ENCODE data around the gene G3BP1. TPM values are rescaled to one million over a fixed set of nuclear protein-coding genes. Genes with fewer than 3 reads are reported as not detected.

The G3BP1 gene
- total RNA-seq, 4 donors from 2014 or later = 35.4 to 88.6 (median 66.7) TPM

DNA sequence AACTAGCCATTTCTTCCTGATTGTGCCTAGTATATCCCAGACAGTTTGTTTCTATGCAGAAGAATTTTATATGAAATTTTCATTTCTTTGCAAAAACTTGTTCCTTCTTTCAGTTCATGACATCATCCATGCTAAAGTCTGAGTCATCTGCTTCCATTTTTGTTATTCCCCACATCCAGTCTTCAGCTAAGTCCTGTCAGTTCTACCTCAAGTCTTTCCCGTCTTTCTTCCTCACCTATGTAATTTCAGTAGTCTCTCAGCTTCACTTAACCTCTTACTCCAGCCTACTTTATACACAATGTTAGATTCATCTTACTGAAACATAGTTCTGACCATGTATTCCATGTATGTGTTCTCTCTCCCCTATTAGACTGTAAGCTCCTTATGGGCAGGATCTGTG, 39.1 kb downstream of the G3BP1 start:
- intact Hi-C loops (cut with DNase I; ENCODE audit: low total_unique reads) = no loop called here
- H3K4me3 ChIP-seq = no peak overlapping the region
- peaks cover 0 to 46% (median 4%) of the 10 kb centered on the region in 4 donors for H3K36me3 ChIP-seq
- H3K27ac ChIP-seq = no peak overlapping the region
- H3K4me1 ChIP-seq = peaks cover 0 to 8% (median 2%) of the 10 kb centered on the region in 4 donors
- H3K27me3 ChIP-seq = no peaks in the 10 kb centered on the region
- no peak for DNase-seq
- H3K9me3 ChIP-seq = no peaks in the 10 kb centered on the region
- TF ChIP-seq POLR2A (IDR thresholded peaks at IDR 0.05) (no peak), POLR2AphosphoS5 (IDR thresholded peaks at IDR 0.05) (no peak), EP300 (IDR thresholded peaks at IDR 0.05; ENCODE audit: low read depth) (no peak)
- in situ Hi-C loops (cut with MboI; ENCODE audit: low pct_ligation_motif_present in 1 of 4, low pct_unique_long_range_greater_than_20kb in 1 of 4, low sequenced_read_pairs in 3 of 4) = no loop called here
- 97 to 100% methylated on average over 1 of the region's 1 CpG for WGBS, 2 donors (ENCODE audit: low coverage in 1 of 2)

DNA sequence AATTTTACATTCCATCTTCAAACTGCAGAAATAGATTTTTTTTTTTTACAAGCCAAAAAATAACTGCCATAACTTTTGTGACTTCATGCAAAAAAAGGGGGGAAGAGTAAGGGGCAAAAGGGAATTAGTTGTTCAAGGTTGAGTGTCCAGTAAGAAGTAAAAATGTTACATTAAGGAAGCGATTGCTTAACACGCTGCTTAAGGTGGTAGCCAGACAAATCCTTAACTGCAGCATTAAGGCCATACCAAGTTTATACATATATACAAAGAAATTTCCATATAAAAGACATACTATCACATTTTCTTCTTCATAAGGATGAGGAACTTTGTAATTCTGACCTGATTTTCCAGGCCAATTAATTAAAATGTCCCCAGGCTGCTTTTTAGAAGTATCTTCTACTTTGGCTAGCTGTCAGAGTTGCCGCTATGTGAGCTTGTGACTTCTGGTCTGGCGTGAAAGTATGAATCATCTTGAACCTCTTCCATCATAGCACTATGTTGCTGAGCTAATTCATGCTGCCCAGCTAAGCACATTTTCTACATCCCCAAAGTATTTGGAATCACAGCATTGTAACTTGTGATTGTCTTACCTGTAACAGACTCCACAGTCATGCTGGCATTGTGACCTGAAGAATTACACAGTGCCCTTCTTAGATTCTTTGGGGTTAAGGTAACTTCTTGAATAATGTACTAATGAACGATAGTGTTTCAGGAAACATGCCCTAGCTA, 40.0 kb downstream of the G3BP1 start:
- Histone ChIP-seq H3K27ac (no peak overlapping the region), H3K4me3 (no peak overlapping the region), H3K36me3 (peaks cover 0 to 37% (median 4%) of the 10 kb centered on the region in 4 donors), H3K9me3 (no peaks in the 10 kb centered on the region), H3K27me3 (no peaks in the 10 kb centered on the region), H3K4me1 (peaks cover 0 to 8% (median 2%) of the 10 kb centered on the region in 4 donors)
- TF ChIP-seq POLR2AphosphoS5 (IDR thresholded peaks at IDR 0.05) = no peak
- no peak for TF ChIP-seq POLR2A (IDR thresholded peaks at IDR 0.05)
- no peak for TF ChIP-seq EP300 (IDR thresholded peaks at IDR 0.05; ENCODE audit: low read depth)
- TF ChIP-seq, protein P1, sequence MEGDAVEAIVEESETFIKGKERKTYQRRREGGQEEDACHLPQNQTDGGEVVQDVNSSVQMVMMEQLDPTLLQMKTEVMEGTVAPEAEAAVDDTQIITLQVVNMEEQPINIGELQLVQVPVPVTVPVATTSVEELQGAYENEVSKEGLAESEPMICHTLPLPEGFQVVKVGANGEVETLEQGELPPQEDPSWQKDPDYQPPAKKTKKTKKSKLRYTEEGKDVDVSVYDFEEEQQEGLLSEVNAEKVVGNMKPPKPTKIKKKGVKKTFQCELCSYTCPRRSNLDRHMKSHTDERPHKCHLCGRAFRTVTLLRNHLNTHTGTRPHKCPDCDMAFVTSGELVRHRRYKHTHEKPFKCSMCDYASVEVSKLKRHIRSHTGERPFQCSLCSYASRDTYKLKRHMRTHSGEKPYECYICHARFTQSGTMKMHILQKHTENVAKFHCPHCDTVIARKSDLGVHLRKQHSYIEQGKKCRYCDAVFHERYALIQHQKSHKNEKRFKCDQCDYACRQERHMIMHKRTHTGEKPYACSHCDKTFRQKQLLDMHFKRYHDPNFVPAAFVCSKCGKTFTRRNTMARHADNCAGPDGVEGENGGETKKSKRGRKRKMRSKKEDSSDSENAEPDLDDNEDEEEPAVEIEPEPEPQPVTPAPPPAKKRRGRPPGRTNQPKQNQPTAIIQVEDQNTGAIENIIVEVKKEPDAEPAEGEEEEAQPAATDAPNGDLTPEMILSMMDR (IDR thresholded peaks at IDR 0.05) = no peak
- in situ Hi-C loops (cut with MboI; ENCODE audit: low pct_ligation_motif_present in 1 of 4, low pct_unique_long_range_greater_than_20kb in 1 of 4, low sequenced_read_pairs in 3 of 4) (no loop called here), intact Hi-C loops (cut with DNase I; ENCODE audit: low total_unique reads) (no loop called here)
- WGBS, 2 donors (ENCODE audit: low coverage in 1 of 2) = 84 to 96% methylated on average over 5 of the region's 5 CpGs
- DNase-seq = no peak

DNA sequence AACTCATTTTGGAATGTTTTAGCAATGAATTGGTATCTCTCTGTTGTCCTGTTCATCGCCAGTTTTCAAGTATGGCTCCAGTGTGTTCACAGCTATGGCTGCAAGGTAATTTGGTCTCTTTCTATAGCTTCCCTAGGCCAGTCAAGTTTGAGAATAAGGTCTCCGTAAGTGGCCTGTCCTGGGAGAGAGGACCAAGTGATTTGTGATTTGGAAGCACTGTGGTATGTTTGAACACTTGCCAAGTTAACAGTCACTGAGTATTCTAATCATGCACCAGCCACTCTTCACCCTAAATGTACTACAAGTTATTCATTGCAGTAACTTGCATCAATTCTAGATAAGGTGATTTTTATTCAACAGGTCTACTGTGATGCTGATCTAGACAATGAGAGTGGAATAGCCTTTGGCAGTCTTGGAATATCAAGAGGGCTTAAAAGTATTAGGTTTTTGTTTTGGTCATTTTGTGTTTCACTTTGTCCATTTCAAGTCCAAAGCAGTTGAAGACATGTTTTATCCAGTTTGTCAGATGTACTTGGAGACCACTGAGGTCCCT, 41.1 kb downstream of the G3BP1 start:
- 78 to 93% methylated on average over 2 of the region's 2 CpGs for WGBS, 2 donors (ENCODE audit: low coverage in 1 of 2)
- peaks cover 0 to 7% (median 2%) of the 10 kb centered on the region in 4 donors for H3K4me1 ChIP-seq
- TF ChIP-seq POLR2AphosphoS5 (IDR thresholded peaks at IDR 0.05) (no peak), POLR2A (IDR thresholded peaks at IDR 0.05) (no peak), EP300 (IDR thresholded peaks at IDR 0.05; ENCODE audit: low read depth) (no peak)
- TF ChIP-seq, protein P1 (IDR thresholded peaks at IDR 0.05) = no peak

DNA sequence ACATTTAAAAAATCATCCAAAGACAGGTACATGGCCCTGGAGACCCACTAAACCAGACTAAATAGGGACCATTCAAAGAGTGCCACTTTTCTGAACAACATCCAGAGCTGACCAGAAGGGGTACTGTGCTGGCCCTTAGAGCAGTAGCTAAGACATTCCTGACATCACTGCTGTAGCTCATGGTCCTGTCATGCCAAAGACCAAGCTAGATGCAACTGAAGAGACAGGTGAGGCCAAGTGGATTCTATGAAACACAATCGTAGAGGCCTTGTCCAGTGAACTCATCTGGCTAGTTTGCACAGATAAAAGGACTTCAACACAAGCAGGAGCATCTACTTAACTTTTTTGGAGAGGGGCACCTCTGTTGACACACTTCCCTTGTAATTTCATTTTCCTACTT, 43.3 kb downstream of the G3BP1 start:
- H3K4me1 ChIP-seq = no peaks in the 10 kb centered on the region
- intact Hi-C loops (cut with DNase I; ENCODE audit: low total_unique reads) = no loop called here
- no peak for TF ChIP-seq EP300 (IDR thresholded peaks at IDR 0.05; ENCODE audit: low read depth)
- TF ChIP-seq POLR2A (IDR thresholded peaks at IDR 0.05) = no peak
- no peak for TF ChIP-seq POLR2AphosphoS5 (IDR thresholded peaks at IDR 0.05)
- TF ChIP-seq, protein P1 (IDR thresholded peaks at IDR 0.05) = no peak

More for the DNA sequence above, 41.1 kb downstream of the G3BP1 start:
- Histone ChIP-seq H3K27ac (no peak overlapping the region), H3K9me3 (no peaks in the 10 kb centered on the region), H3K36me3 (peaks cover 0 to 37% (median 3%) of the 10 kb centered on the region in 4 donors), H3K4me3 (no peak overlapping the region), H3K27me3 (no peaks in the 10 kb centered on the region)
- DNase-seq = no peak
- in situ Hi-C loops (cut with MboI; ENCODE audit: low pct_ligation_motif_present in 1 of 4, low pct_unique_long_range_greater_than_20kb in 1 of 4, low sequenced_read_pairs in 3 of 4) (no loop called here), intact Hi-C loops (cut with DNase I; ENCODE audit: low total_unique reads) (no loop called here)

More for the DNA sequence above, 43.3 kb downstream of the G3BP1 start:
- H3K27me3 ChIP-seq = no peaks in the 10 kb centered on the region
- no peaks in the 10 kb centered on the region for H3K9me3 ChIP-seq
- no peak for DNase-seq
- WGBS, 2 donors (ENCODE audit: low coverage in 1 of 2) = 64% methylated on average over 1 of the region's 1 CpG; no CpG with 5 or more reads in 1 of the 2 donors
- no peak overlapping the region for H3K27ac ChIP-seq
- peaks cover 0 to 30% (median 3%) of the 10 kb centered on the region in 4 donors for H3K36me3 ChIP-seq
- H3K4me3 ChIP-seq = no peak overlapping the region
- in situ Hi-C loops (cut with MboI; ENCODE audit: low pct_ligation_motif_present in 1 of 4, low pct_unique_long_range_greater_than_20kb in 1 of 4, low sequenced_read_pairs in 3 of 4) = no loop called here
